ENCODE results near the gene TANGO6. TPM values are rescaled to one million over a fixed set of nuclear protein-coding genes. Genes with fewer than 3 reads are reported as not detected.

TANGO6 gene
- total and polyA plus RNA-seq, 3 donors from 2014 or later, result 23.1 to 41.3 (median 39.4) TPM

DNA sequence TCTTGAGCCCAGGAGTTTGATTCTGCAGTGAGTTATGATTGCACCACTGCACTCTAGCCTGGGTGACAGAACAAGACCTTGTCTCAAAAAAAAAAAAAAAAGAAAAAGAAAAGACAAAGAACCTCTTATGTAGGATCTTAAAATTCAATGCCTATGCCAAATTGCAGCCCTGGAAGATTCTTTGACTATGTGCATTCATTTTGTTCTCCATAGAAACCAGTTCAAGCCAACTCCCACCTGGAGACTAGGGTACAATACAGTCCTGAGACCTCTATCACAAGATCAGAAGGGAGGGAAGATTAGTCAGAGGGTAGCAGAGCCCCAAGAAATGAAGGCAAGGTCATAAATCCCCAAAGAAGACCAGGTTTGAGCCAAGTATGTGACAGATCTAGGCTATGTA, 171.5 kb downstream of the TANGO6 start:
- no peaks in the 10 kb centered on the region for H3K36me3 ChIP-seq (ENCODE audit: low read depth, missing control alignments)
- H3K27me3 ChIP-seq, result no peaks in the 10 kb centered on the region
- no peaks in the 10 kb centered on the region for H3K4me1 ChIP-seq
- H3K27ac ChIP-seq, result no peak overlapping the region
- no peak overlapping the region for H3K4me3 ChIP-seq
- DNase-seq, result no peak
- intact Hi-C loops (cut with DNase I; ENCODE audit: low total_unique reads), result no loop called here
- TF ChIP-seq, protein P1, sequence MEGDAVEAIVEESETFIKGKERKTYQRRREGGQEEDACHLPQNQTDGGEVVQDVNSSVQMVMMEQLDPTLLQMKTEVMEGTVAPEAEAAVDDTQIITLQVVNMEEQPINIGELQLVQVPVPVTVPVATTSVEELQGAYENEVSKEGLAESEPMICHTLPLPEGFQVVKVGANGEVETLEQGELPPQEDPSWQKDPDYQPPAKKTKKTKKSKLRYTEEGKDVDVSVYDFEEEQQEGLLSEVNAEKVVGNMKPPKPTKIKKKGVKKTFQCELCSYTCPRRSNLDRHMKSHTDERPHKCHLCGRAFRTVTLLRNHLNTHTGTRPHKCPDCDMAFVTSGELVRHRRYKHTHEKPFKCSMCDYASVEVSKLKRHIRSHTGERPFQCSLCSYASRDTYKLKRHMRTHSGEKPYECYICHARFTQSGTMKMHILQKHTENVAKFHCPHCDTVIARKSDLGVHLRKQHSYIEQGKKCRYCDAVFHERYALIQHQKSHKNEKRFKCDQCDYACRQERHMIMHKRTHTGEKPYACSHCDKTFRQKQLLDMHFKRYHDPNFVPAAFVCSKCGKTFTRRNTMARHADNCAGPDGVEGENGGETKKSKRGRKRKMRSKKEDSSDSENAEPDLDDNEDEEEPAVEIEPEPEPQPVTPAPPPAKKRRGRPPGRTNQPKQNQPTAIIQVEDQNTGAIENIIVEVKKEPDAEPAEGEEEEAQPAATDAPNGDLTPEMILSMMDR (IDR thresholded peaks at IDR 0.05), result no peak
- no peak for TF ChIP-seq POLR2A (IDR thresholded peaks at IDR 0.05)
- no peaks in the 10 kb centered on the region for H3K9me3 ChIP-seq

DNA sequence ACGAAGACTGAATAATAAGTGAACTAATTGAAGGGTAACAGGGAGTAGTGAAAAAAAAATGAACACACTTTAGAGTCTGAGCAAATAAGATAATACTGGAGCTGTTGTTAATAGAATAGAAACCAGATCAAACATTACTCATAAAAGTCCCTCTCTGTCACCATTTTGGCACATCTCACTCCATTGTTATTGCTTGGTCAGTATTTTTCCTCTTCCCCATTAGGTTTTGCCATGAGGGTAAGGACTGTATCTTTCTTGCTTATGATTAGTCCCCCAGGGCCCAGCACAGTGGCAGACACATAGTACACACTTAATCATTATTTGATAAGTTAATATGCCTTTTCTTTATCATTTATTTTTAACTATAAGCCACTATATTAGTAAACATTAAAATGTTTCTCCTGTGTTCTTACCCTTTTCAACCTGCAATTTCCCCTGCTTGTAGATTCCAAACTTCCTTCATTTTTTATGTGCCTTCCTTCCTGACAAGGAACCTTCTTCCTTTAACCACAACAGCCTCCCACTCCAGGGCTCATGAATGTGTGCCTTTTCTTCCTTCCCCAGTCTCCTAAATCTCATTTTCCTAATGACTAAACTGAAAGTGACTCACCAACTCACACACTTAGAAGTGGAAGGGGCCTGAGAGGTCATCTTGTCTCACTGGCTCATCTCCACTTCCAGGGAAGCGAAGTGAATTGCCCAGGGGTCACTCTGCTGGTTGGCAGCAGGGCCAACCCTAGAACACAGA, 173.9 kb downstream of the TANGO6 start:
- no peak overlapping the region for H3K4me3 ChIP-seq
- WGBS, 2 donors, result 78 to 86% methylated on average over 2 of the region's 2 CpGs
- peak overlapping the region in 1 of 2 donors; percentile 27 for H3K27ac ChIP-seq
- TF ChIP-seq, protein P1 (IDR thresholded peaks at IDR 0.05), result no peak
- TF ChIP-seq POLR2A (IDR thresholded peaks at IDR 0.05), result no peak
- no peak for DNase-seq
- intact Hi-C loops (cut with DNase I; ENCODE audit: low total_unique reads), result no loop called here
- H3K27me3 ChIP-seq, result no peaks in the 10 kb centered on the region
- no peaks in the 10 kb centered on the region for H3K9me3 ChIP-seq
- no peaks in the 10 kb centered on the region for H3K4me1 ChIP-seq
- H3K36me3 ChIP-seq (ENCODE audit: low read depth, missing control alignments), result no peaks in the 10 kb centered on the region

DNA sequence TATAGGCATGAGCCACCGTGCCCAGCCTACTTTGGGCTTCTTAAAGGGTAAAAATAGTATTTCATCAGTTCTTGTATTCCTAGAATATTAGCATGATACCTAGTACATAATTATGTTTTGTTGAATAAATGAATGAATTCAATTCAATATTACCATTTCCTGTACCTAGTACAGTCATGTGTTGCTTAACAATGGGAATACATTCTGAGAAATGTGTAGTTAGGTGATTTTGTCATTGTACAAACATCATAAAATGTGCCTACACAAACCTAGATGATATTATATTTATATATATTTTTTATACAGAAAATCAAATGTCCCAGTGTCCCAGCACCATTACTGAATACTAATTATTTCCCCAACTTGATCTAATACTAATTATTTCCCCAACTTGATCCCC, 176.5 kb downstream of the TANGO6 start:
- no peaks in the 10 kb centered on the region for H3K27me3 ChIP-seq
- TF ChIP-seq, protein P1 (IDR thresholded peaks at IDR 0.05), result no peak
- TF ChIP-seq POLR2A (IDR thresholded peaks at IDR 0.05), result no peak
- 97 to 100% methylated on average over 1 of the region's 1 CpG for WGBS, 2 donors
- H3K36me3 ChIP-seq (ENCODE audit: low read depth, missing control alignments), result no peaks in the 10 kb centered on the region
- DNase-seq, result no peak
- H3K9me3 ChIP-seq, result no peaks in the 10 kb centered on the region
- no peak overlapping the region for H3K4me3 ChIP-seq
- no peaks in the 10 kb centered on the region for H3K4me1 ChIP-seq
- intact Hi-C loops (cut with DNase I; ENCODE audit: low total_unique reads), result no loop called here
- H3K27ac ChIP-seq, result no peak overlapping the region

DNA sequence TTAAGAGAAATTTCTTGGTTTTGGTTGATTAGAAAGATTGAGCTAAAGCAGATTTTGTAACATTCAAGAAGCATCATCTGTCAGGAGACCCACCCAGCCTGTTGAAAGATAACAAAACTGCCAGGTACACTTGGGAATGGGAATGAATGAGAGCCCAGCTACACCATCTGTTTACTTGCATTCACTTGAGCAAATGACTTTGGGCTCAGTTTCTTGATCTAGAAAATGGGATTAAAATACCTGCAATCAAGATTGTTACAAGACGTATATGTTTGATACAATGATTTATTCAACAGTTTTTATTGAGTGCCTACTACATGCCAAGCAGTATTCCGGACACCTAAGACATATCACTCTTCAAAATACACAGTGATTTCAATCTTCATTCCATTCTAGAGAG, 185.8 kb downstream of the TANGO6 start:
- TF ChIP-seq POLR2A (IDR thresholded peaks at IDR 0.05), result no peak
- TF ChIP-seq, protein P1 (IDR thresholded peaks at IDR 0.05), result no peak
- 96 to 97% methylated on average over 2 of the region's 2 CpGs for WGBS, 2 donors
- no peak for DNase-seq
- Histone ChIP-seq H3K9me3 (no peaks in the 10 kb centered on the region), H3K27ac (no peak overlapping the region), H3K4me1 (peaks cover 9% of the 10 kb centered on the region), H3K36me3 (ENCODE audit: low read depth, missing control alignments) (no peaks in the 10 kb centered on the region), H3K27me3 (no peaks in the 10 kb centered on the region), H3K4me3 (no peak overlapping the region)
- intact Hi-C loops (cut with DNase I; ENCODE audit: low total_unique reads), result no loop called here

DNA sequence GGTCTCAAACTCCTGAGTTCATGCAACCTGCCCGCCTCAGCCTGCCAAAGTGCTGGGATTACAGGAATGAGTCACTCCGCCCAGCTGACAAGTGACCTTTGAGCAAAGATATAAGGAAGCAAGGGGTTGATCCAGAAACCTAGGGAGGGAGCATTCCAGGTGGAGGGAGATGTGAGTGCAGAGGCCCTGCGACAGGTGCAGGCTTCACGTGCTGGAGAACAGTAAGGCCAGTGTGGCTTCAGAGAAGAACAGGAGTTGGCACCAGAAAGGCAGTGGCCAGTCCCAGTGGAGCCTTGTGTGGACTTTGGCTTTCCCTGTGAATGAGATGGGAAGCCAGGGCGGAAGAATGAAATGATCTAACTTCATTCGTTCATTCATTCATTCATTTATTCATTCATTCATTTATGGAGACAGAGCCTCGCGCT, 188.6 kb downstream of the TANGO6 start:
- 93 to 94% methylated on average over 8 of the region's 8 CpGs for WGBS, 2 donors
- no peak overlapping the region for H3K4me3 ChIP-seq
- no peaks in the 10 kb centered on the region for H3K27me3 ChIP-seq
- no peaks in the 10 kb centered on the region for H3K36me3 ChIP-seq (ENCODE audit: low read depth, missing control alignments)
- intact Hi-C loops (cut with DNase I; ENCODE audit: low total_unique reads), result no loop called here
- peaks cover 5% of the 10 kb centered on the region for H3K4me1 ChIP-seq
- TF ChIP-seq, protein P1 (IDR thresholded peaks at IDR 0.05), result no peak
- no peak for TF ChIP-seq POLR2A (IDR thresholded peaks at IDR 0.05)
- H3K9me3 ChIP-seq, result no peaks in the 10 kb centered on the region
- H3K27ac ChIP-seq, result no peak overlapping the region
- no peak for DNase-seq
